GM12875 (cell line): Measurements from ENCODE around the gene FEN1.

Experiments
- H3K4me3 ChIP-seq: one replicate; pipeline ENCODE4 v1.5.1; 2011; ENCODE audit warnings: low read depth, low read length, control low read depth
- CTCF ChIP-seq: IDR thresholded peaks from 2 replicates; pipeline ENCODE4 v1.5.1; 2011; ENCODE audit warnings: low read depth, mild to moderate bottlenecking, control low read depth, inconsistent platforms, low read length, moderate library complexity, borderline replicate concordance; ENCODE audit not compliant: insufficient read depth

Gene FEN1

GRCh38 chr11:61792310-61793082 is at the start of gene FEN1, which contains the start of gene TMEM258:
Gene FEN1 (plus strand): TSS chr11:61792911. CDS start chr11:61795362, 2,451 bp downstream.
Gene TMEM258 (minus strand): TSS chr11:61792599. CDS start chr11:61792558, 41 bp downstream.
- no peak for TF ChIP-seq CTCF
- H3K4me3 ChIP-seq: peak within 1 kb of the TSS; percentile 81

- TF ChIP-seq CTCF: no peak
Observed at GRCh38 chr11:61743486-61744095, 49.1 kb upstream of the FEN1 start.

GRCh38 chr11:61744181-61744580 is 48.5 kb upstream of the FEN1 start:
- H3K4me3 ChIP-seq: no peak overlapping the region
- no peak for TF ChIP-seq CTCF

More at GRCh38 chr11:61743486-61744095, 49.1 kb upstream of the FEN1 start:
- no peak overlapping the region for H3K4me3 ChIP-seq

GRCh38 chr11:61744609-61745156 is 48.0 kb upstream of the FEN1 start:
- no peak overlapping the region for H3K4me3 ChIP-seq
- no peak for TF ChIP-seq CTCF

- no peak for TF ChIP-seq CTCF
- no peak overlapping the region for H3K4me3 ChIP-seq
Observed at GRCh38 chr11:61745781-61746441, 46.8 kb upstream of the FEN1 start.

GRCh38 chr11:61746442-61747191 is 46.1 kb upstream of the FEN1 start:
- H3K4me3 ChIP-seq: no peak overlapping the region
- no peak for TF ChIP-seq CTCF
